Fibroblast of pulmonary artery (primary cell): ENCODE data around the gene GTF2A2.
"Not testable (repeated sequence)": the region's sequence is repeated elsewhere in the genome, so short reads cannot be mapped to it uniquely, and the experiment has no call there.

Experiments
- DNase-seq: peaks from one replicate; pipeline ENCODE4 v3.0.0-alpha.2; 2010; ENCODE audit warnings: low read depth
- H3K4me3 ChIP-seq: replicated peaks from 2 replicates; pipeline ENCODE4 v1.5.1; 2011; ENCODE audit warnings: low read depth, mild to moderate bottlenecking, control low read depth, low read length, moderate library complexity
- CTCF ChIP-seq: IDR thresholded peaks from 2 replicates; pipeline ENCODE4 v1.5.1; 2011; ENCODE audit warnings: mild to moderate bottlenecking, control low read depth, low read length, inconsistent platforms; ENCODE audit errors: missing control alignments

Gene GTF2A2

GRCh38 chr15:59656897-59657634 lies at the start of gene GTF2A2:
GTF2A2 (minus strand) TSS chr15:59657515; CDS start chr15:59652277, 5,238 bp downstream.
- DNase-seq: peak; percentile 94
- H3K4me3 ChIP-seq: peak within 1 kb of the TSS; percentile 77
- TF ChIP-seq CTCF: no peak

GRCh38 chr15:59703979-59704796 lies 46.9 kb upstream of the GTF2A2 start:
- DNase-seq: no peak
- no peak for TF ChIP-seq CTCF
- no peak overlapping the region for H3K4me3 ChIP-seq

- no peak overlapping the region for H3K4me3 ChIP-seq
- no peak for TF ChIP-seq CTCF
- DNase-seq: no peak
Measured at GRCh38 chr15:59702351-59702750, 45.0 kb upstream of the GTF2A2 start.

GRCh38 chr15:59701880-59702279 lies 44.6 kb upstream of the GTF2A2 start:
- DNase-seq: no peak
- H3K4me3 ChIP-seq: no peak overlapping the region
- TF ChIP-seq CTCF: no peak

- H3K4me3 ChIP-seq: no peak overlapping the region
- no peak for TF ChIP-seq CTCF
- peak; percentile 78 for DNase-seq
Measured at GRCh38 chr15:59699810-59700431, 42.6 kb upstream of the GTF2A2 start.

GRCh38 chr15:59698065-59698464 lies 40.8 kb upstream of the GTF2A2 start:
- not testable (repeated sequence) for DNase-seq, H3K4me3 ChIP-seq

- TF ChIP-seq CTCF: no peak
- no peak for DNase-seq
- H3K4me3 ChIP-seq: no peak overlapping the region
Measured at GRCh38 chr15:59696332-59696731, 39.0 kb upstream of the GTF2A2 start.
